HG03103 (cell line): ENCODE results near the gene RAB8A.
A peak's percentile ranks its signal among the peaks of the same experiment; 100 is the strongest.

Experiments used
- ATAC-seq: cut with Tn5 transposase; IDR thresholded peaks from one replicate; pipeline ENCODE4 v1.9.1; 2021; ENCODE audit warnings: low read depth; ENCODE audit not compliant: unreplicated experiment

The RAB8A gene

GRCh38 chr19:16136185-16136999, 24.7 kb downstream of the RAB8A start:
- ATAC-seq, result no peak

- no peak for ATAC-seq
Measured at GRCh38 chr19:16139752-16140151, 28.1 kb downstream of the RAB8A start.

- ATAC-seq, result no peak
Measured at GRCh38 chr19:16141043-16141442, 29.4 kb downstream of the RAB8A start.

GRCh38 chr19:16142032-16142580, 30.4 kb downstream of the RAB8A start:
- no peak for ATAC-seq

- ATAC-seq, result peak; percentile 67
Measured at GRCh38 chr19:16143399-16144215, 31.9 kb downstream of the RAB8A start, which contains the start of gene HSH2D. HSH2D (plus strand) TSS chr19:16143685; CDS start chr19:16148751, 5,066 bp downstream.

- ATAC-seq, result no peak
Measured at GRCh38 chr19:16144216-16144581, 32.5 kb downstream of the RAB8A start.

- no peak for ATAC-seq
Measured at GRCh38 chr19:16146112-16146511, 34.4 kb downstream of the RAB8A start.

GRCh38 chr19:16148443-16149229, 36.9 kb downstream of the RAB8A start:
- no peak for ATAC-seq

GRCh38 chr19:16153582-16154336, 42.1 kb downstream of the RAB8A start:
- no peak for ATAC-seq

- ATAC-seq, result no peak
Measured at GRCh38 chr19:16154557-16154956, 42.9 kb downstream of the RAB8A start.

GRCh38 chr19:16155128-16155527, 43.4 kb downstream of the RAB8A start:
- no peak for ATAC-seq

GRCh38 chr19:16156904-16157303, 45.2 kb downstream of the RAB8A start:
- no peak for ATAC-seq

- no peak for ATAC-seq
Measured at GRCh38 chr19:16157601-16158000, 45.9 kb downstream of the RAB8A start.

- ATAC-seq, result no peak
Measured at GRCh38 chr19:16159655-16160054, 48.0 kb downstream of the RAB8A start.

GRCh38 chr19:16160445-16160942, 48.8 kb downstream of the RAB8A start:
- no peak for ATAC-seq

- no peak for ATAC-seq
Measured at GRCh38 chr19:16160943-16161560, 49.4 kb downstream of the RAB8A start.

- no peak for ATAC-seq
Measured at GRCh38 chr19:16161840-16162239, 50.2 kb downstream of the RAB8A start.

GRCh38 chr19:16164222-16164890, 52.7 kb downstream of the RAB8A start:
- ATAC-seq, result no peak

- ATAC-seq, result no peak
Measured at GRCh38 chr19:16166417-16166816, 54.7 kb downstream of the RAB8A start.
